ENCODE measurements around the gene ZNF611.
A peak's percentile ranks its signal among the peaks of the same experiment; 100 is the strongest.
"Not testable (repeated sequence)": the region's sequence is repeated elsewhere in the genome, so short reads cannot be mapped to it uniquely, and the experiment has no call there.

The ZNF611 gene

GRCh38 chr19:52675239-52675638 lies 59.6 kb downstream of the ZNF611 start:
- H3K4me1 ChIP-seq (ENCODE audit: control insufficient read depth, insufficient read depth, low read length); H3K9ac ChIP-seq (ENCODE audit: low read length); H3K4me3 ChIP-seq (ENCODE audit: low read length); DNase-seq (ENCODE audit: low read depth); H3K36me3 ChIP-seq (ENCODE audit: control insufficient read depth, insufficient read depth, low read length, severe bottlenecking); H3K27me3 ChIP-seq (replicated peaks; ENCODE audit: control insufficient read depth, insufficient read depth, low read length); H3K9me3 ChIP-seq (ENCODE audit: control insufficient read depth, low read length): not testable (repeated sequence)

DNA sequence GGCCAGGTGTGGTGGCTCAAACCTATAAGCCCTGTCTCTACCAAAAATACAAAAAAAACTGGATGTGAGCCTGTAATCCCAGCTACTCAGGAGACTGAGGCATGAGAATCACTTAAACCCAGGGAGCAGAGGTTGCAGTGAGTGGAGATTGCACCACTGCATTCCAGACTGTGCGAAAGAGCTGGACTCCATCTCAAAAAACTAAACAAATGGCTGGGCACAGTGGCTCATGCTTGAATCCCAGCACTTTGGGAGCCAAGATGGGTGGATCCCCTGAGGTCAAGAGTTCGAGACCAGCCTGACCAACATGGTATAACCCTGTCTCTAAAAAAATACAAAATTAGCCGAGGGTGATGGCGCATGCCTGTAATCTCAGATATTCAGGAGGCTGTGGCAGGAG lies 61.8 kb downstream of the ZNF611 start:
- H3K4me3 ChIP-seq (ENCODE audit: low read length), result no peak overlapping the region
- no peaks in the 10 kb centered on the region for H3K27me3 ChIP-seq (replicated peaks; ENCODE audit: control insufficient read depth, insufficient read depth, low read length)
- H3K9ac ChIP-seq (ENCODE audit: low read length), result no peak overlapping the region
- peak; percentile 18 for DNase-seq (ENCODE audit: low read depth)
- no peaks in the 10 kb centered on the region for H3K36me3 ChIP-seq (ENCODE audit: control insufficient read depth, insufficient read depth, low read length, severe bottlenecking)
- H3K9me3 ChIP-seq (ENCODE audit: control insufficient read depth, low read length), result no peaks in the 10 kb centered on the region
- H3K4me1 ChIP-seq (ENCODE audit: control insufficient read depth, insufficient read depth, low read length), result peaks cover 4% of the 10 kb centered on the region

- Histone ChIP-seq H3K4me3 (ENCODE audit: low read length) (no peak overlapping the region), H3K4me1 (ENCODE audit: control insufficient read depth, insufficient read depth, low read length) (peaks cover 4% of the 10 kb centered on the region), H3K36me3 (ENCODE audit: control insufficient read depth, insufficient read depth, low read length, severe bottlenecking) (no peaks in the 10 kb centered on the region), H3K9me3 (ENCODE audit: control insufficient read depth, low read length) (no peaks in the 10 kb centered on the region), H3K27me3 (replicated peaks; ENCODE audit: control insufficient read depth, insufficient read depth, low read length) (no peaks in the 10 kb centered on the region), H3K9ac (ENCODE audit: low read length) (no peak overlapping the region)
- no peak for DNase-seq (ENCODE audit: low read depth)
Observed at GRCh38 chr19:52670046-52670445, 64.8 kb downstream of the ZNF611 start.

GRCh38 chr19:52669586-52669985 lies 65.3 kb downstream of the ZNF611 start:
- Histone ChIP-seq H3K4me1 (ENCODE audit: control insufficient read depth, insufficient read depth, low read length) (peaks cover 4% of the 10 kb centered on the region), H3K27me3 (replicated peaks; ENCODE audit: control insufficient read depth, insufficient read depth, low read length) (no peaks in the 10 kb centered on the region), H3K9ac (ENCODE audit: low read length) (no peak overlapping the region), H3K4me3 (ENCODE audit: low read length) (no peak overlapping the region), H3K36me3 (ENCODE audit: control insufficient read depth, insufficient read depth, low read length, severe bottlenecking) (no peaks in the 10 kb centered on the region), H3K9me3 (ENCODE audit: control insufficient read depth, low read length) (no peaks in the 10 kb centered on the region)
- DNase-seq (ENCODE audit: low read depth), result no peak

DNA sequence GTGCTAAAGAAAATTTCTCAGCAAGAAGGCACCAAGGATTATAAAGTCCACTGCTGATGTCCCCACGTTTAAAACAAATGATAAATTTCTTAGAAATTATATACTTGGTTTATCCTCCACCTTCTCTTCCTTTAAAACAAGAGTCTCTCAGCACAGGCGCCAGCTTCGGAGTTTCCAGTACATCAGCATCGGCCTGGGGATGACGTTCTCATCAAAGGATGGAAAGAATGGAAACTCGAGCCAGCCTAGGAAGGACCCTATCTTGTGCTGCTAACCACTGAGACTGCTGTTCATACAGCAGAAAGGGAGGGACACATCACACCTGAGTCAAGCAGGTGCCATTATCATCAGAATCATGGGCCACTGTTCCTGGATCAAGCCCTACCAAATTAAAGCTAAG lies 66.9 kb downstream of the ZNF611 start:
- Histone ChIP-seq H3K36me3 (ENCODE audit: control insufficient read depth, insufficient read depth, low read length, severe bottlenecking) (no peaks in the 10 kb centered on the region), H3K9me3 (ENCODE audit: control insufficient read depth, low read length) (no peaks in the 10 kb centered on the region), H3K9ac (ENCODE audit: low read length) (no peak overlapping the region), H3K27me3 (replicated peaks; ENCODE audit: control insufficient read depth, insufficient read depth, low read length) (no peaks in the 10 kb centered on the region), H3K4me3 (ENCODE audit: low read length) (no peak overlapping the region), H3K4me1 (ENCODE audit: control insufficient read depth, insufficient read depth, low read length) (peaks cover 3% of the 10 kb centered on the region)
- no peak for DNase-seq (ENCODE audit: low read depth)

GRCh38 chr19:52666506-52666905 lies 68.3 kb downstream of the ZNF611 start:
- Histone ChIP-seq H3K4me1 (ENCODE audit: control insufficient read depth, insufficient read depth, low read length) (no peaks in the 10 kb centered on the region), H3K27me3 (replicated peaks; ENCODE audit: control insufficient read depth, insufficient read depth, low read length) (no peaks in the 10 kb centered on the region), H3K9me3 (ENCODE audit: control insufficient read depth, low read length) (no peaks in the 10 kb centered on the region), H3K4me3 (ENCODE audit: low read length) (no peak overlapping the region), H3K36me3 (ENCODE audit: control insufficient read depth, insufficient read depth, low read length, severe bottlenecking) (no peaks in the 10 kb centered on the region), H3K9ac (ENCODE audit: low read length) (no peak overlapping the region)
- DNase-seq (ENCODE audit: low read depth), result no peak

- Histone ChIP-seq H3K4me1 (ENCODE audit: control insufficient read depth, insufficient read depth, low read length) (peaks cover 2% of the 10 kb centered on the region), H3K4me3 (ENCODE audit: low read length) (no peak overlapping the region), H3K9ac (ENCODE audit: low read length) (no peak overlapping the region), H3K9me3 (ENCODE audit: control insufficient read depth, low read length) (no peaks in the 10 kb centered on the region), H3K27me3 (replicated peaks; ENCODE audit: control insufficient read depth, insufficient read depth, low read length) (no peaks in the 10 kb centered on the region), H3K36me3 (ENCODE audit: control insufficient read depth, insufficient read depth, low read length, severe bottlenecking) (peaks cover 1% of the 10 kb centered on the region)
- DNase-seq (ENCODE audit: low read depth), result no peak
Observed at GRCh38 chr19:52665529-52665928, 69.3 kb downstream of the ZNF611 start.

DNA sequence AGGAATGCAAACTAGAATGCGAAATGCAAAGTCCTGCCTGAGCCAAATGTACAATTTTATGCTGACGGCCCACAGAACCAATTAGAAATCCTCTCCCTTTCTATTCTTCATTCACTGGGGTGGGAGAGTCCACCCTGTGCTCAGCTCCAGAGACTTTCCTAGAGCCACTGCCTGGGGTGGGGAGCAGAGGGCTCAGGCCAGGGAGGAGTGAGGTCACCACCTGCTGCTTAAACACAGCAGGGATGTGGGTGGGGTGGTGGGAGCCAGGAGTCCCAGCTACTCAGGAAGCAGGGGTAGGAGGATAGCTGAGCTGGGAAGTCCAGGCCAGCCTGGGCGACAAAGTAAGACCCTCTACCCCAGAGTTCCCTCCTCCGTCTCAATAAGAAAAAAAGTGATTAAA lies 69.8 kb downstream of the ZNF611 start:
- DNase-seq (ENCODE audit: low read depth), result no peak
- peaks cover 2% of the 10 kb centered on the region for H3K4me1 ChIP-seq (ENCODE audit: control insufficient read depth, insufficient read depth, low read length)
- no peaks in the 10 kb centered on the region for H3K27me3 ChIP-seq (replicated peaks; ENCODE audit: control insufficient read depth, insufficient read depth, low read length)
- no peak overlapping the region for H3K9ac ChIP-seq (ENCODE audit: low read length)
- peaks cover 6% of the 10 kb centered on the region for H3K36me3 ChIP-seq (ENCODE audit: control insufficient read depth, insufficient read depth, low read length, severe bottlenecking)
- H3K9me3 ChIP-seq (ENCODE audit: control insufficient read depth, low read length), result no peaks in the 10 kb centered on the region
- H3K4me3 ChIP-seq (ENCODE audit: low read length), result no peak overlapping the region

GRCh38 chr19:52664461-52664860 lies 70.4 kb downstream of the ZNF611 start:
- Histone ChIP-seq H3K4me3 (ENCODE audit: low read length) (no peak overlapping the region), H3K4me1 (ENCODE audit: control insufficient read depth, insufficient read depth, low read length) (peaks cover 2% of the 10 kb centered on the region), H3K9me3 (ENCODE audit: control insufficient read depth, low read length) (no peaks in the 10 kb centered on the region), H3K36me3 (ENCODE audit: control insufficient read depth, insufficient read depth, low read length, severe bottlenecking) (peaks cover 11% of the 10 kb centered on the region), H3K27me3 (replicated peaks; ENCODE audit: control insufficient read depth, insufficient read depth, low read length) (no peaks in the 10 kb centered on the region), H3K9ac (ENCODE audit: low read length) (no peak overlapping the region)
- DNase-seq (ENCODE audit: low read depth), result no peak

DNA sequence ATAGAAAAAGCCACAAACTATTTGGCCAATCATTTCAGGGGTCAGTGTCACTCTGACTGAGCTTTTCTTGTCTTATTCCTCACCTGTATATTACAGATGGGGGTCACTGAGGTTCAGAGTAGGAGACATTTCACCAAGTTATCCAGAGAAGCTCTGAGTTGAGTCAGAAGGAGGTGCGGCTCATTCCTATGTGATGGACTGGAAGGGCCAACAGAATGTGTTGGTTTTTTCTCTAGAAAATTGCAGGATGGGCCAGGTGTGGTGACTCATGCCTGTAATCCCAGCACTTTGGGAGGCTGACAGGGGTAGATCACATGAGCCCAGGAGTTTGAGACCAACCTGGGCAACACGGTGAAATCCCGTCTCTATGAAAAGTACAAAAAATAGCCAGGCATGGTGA lies 72.2 kb downstream of the ZNF611 start:
- DNase-seq (ENCODE audit: low read depth), result no peak
- Histone ChIP-seq H3K27me3 (replicated peaks; ENCODE audit: control insufficient read depth, insufficient read depth, low read length) (no peaks in the 10 kb centered on the region), H3K36me3 (ENCODE audit: control insufficient read depth, insufficient read depth, low read length, severe bottlenecking) (peaks cover 18% of the 10 kb centered on the region), H3K4me1 (ENCODE audit: control insufficient read depth, insufficient read depth, low read length) (peaks cover 2% of the 10 kb centered on the region), H3K9ac (ENCODE audit: low read length) (no peak overlapping the region), H3K4me3 (ENCODE audit: low read length) (no peak overlapping the region), H3K9me3 (ENCODE audit: control insufficient read depth, low read length) (no peaks in the 10 kb centered on the region)

GRCh38 chr19:52660981-52661380 lies 73.9 kb downstream of the ZNF611 start:
- H3K4me1 ChIP-seq (ENCODE audit: control insufficient read depth, insufficient read depth, low read length), result peaks cover 2% of the 10 kb centered on the region
- no peaks in the 10 kb centered on the region for H3K27me3 ChIP-seq (replicated peaks; ENCODE audit: control insufficient read depth, insufficient read depth, low read length)
- H3K9ac ChIP-seq (ENCODE audit: low read length), result no peak overlapping the region
- H3K4me3 ChIP-seq (ENCODE audit: low read length), result no peak overlapping the region
- H3K36me3 ChIP-seq (ENCODE audit: control insufficient read depth, insufficient read depth, low read length, severe bottlenecking), result peaks cover 18% of the 10 kb centered on the region
- DNase-seq (ENCODE audit: low read depth), result no peak
- H3K9me3 ChIP-seq (ENCODE audit: control insufficient read depth, low read length), result no peaks in the 10 kb centered on the region

- Histone ChIP-seq H3K9me3 (ENCODE audit: control insufficient read depth, low read length) (no peaks in the 10 kb centered on the region), H3K27me3 (replicated peaks; ENCODE audit: control insufficient read depth, insufficient read depth, low read length) (no peaks in the 10 kb centered on the region), H3K4me3 (ENCODE audit: low read length) (no peak overlapping the region), H3K4me1 (ENCODE audit: control insufficient read depth, insufficient read depth, low read length) (peaks cover 2% of the 10 kb centered on the region), H3K36me3 (ENCODE audit: control insufficient read depth, insufficient read depth, low read length, severe bottlenecking) (peaks cover 31% of the 10 kb centered on the region), H3K9ac (ENCODE audit: low read length) (no peak overlapping the region)
- DNase-seq (ENCODE audit: low read depth), result no peak
Observed at GRCh38 chr19:52659013-52659412, 75.8 kb downstream of the ZNF611 start.

Data from adipocyte (in vitro differentiated cells).